CD4-positive, alpha-beta T cell treated with Interleukin-17A for 4 hours (primary cell): ENCODE data around the gene ATP9B.

Source experiments
- DNase-seq: peaks from one replicate; pipeline ENCODE4 v3.0.0-alpha.2; 2020; ENCODE audit warnings: mixed read lengths

ATP9B gene

GRCh38 chr18:79401494-79402208 lies 332.5 kb downstream of the ATP9B start:
- peak; percentile 34 for DNase-seq

GRCh38 chr18:79402209-79402576 lies 333.0 kb downstream of the ATP9B start:
- DNase-seq = no peak

- peak; percentile 52 for DNase-seq
Observed at GRCh38 chr18:79402977-79403722, 334.0 kb downstream of the ATP9B start.

- no peak for DNase-seq
Observed at GRCh38 chr18:79403723-79404566, 334.8 kb downstream of the ATP9B start.

GRCh38 chr18:79404567-79404910 lies 335.3 kb downstream of the ATP9B start:
- DNase-seq = peak; percentile 44

GRCh38 chr18:79405019-79405780 lies 336.0 kb downstream of the ATP9B start:
- DNase-seq = peak; percentile 66

- DNase-seq = peak; percentile 92
Observed at GRCh38 chr18:79405781-79406575, 336.8 kb downstream of the ATP9B start.

GRCh38 chr18:79406708-79407107 lies 337.5 kb downstream of the ATP9B start:
- DNase-seq = no peak

- DNase-seq = no peak
Observed at GRCh38 chr18:79409313-79409712, 340.1 kb downstream of the ATP9B start.

GRCh38 chr18:79410171-79410641 lies 341.0 kb downstream of the ATP9B start:
- no peak for DNase-seq

GRCh38 chr18:79410731-79411613 lies 341.8 kb downstream of the ATP9B start:
- no peak for DNase-seq

- no peak for DNase-seq
Observed at GRCh38 chr18:79411614-79412526, 342.7 kb downstream of the ATP9B start.

GRCh38 chr18:79413025-79413424 lies 343.8 kb downstream of the ATP9B start:
- DNase-seq = no peak

- no peak for DNase-seq
Observed at GRCh38 chr18:79413426-79413825, 344.2 kb downstream of the ATP9B start.

- no peak for DNase-seq
Observed at GRCh38 chr18:79413901-79414300, 344.7 kb downstream of the ATP9B start.

- no peak for DNase-seq
Observed at GRCh38 chr18:79416022-79416676, 347.0 kb downstream of the ATP9B start.

GRCh38 chr18:79416677-79417052 lies 347.5 kb downstream of the ATP9B start:
- no peak for DNase-seq

GRCh38 chr18:79418236-79418635 lies 349.0 kb downstream of the ATP9B start:
- DNase-seq = no peak

GRCh38 chr18:79418642-79419041 lies 349.4 kb downstream of the ATP9B start:
- DNase-seq = no peak
